GM21825 (cell line): ENCODE results near the gene MED14.
"Not testable (repeated sequence)": the region's sequence is repeated elsewhere in the genome, so short reads cannot be mapped to it uniquely, and the experiment has no call there.

Experiments used
- ATAC-seq: cut with Tn5 transposase; IDR thresholded peaks from one replicate; pipeline ENCODE4 v1.9.1; 2021; ENCODE audit warnings: mild to moderate bottlenecking, moderate library complexity; ENCODE audit not compliant: unreplicated experiment

The MED14 gene

DNA sequence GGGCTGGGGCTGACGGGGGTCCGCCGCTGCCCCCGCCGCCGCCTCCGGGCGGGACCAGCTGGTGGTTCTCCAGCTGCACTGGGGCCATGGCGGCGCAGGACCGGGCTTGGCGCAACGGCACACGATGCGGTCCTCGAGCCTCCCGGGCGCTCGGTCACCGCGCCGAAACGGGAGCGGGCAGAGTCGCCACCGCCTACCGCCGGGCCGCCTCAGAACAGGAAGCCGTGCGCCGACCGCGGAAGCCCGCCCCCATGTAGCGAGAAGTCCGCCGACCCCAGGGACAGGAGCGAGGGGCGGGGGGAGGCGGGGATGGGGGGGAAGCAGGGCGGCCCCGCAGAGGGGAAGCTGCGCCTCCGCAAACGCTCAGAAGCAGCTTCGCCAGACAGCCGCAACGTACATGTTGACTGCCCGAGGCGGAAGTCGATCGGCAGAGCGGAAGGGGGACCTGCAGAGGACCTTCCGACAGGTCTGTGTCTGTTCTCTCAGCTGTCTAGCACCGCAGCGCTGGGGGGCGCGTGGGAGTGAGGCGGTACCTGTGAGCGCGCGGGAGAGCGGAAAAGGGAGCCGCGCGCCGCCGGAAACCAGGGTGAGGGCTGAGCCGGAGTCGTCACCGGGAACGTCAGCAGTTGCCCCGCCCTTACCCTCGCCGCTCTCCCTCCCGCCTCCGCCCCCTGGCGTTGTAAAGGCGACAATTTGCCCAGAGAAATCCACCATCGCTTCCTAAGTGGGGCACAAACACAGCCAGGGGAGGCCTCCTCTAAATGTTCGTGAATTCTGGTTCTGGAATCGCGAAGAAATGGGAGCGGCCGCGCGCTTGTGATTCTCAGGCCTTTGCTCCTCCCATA, at the start of gene MED14:
Gene MED14, minus strand, starts transcription at position 218 of the 845 bp plus-strand sequence. Its CDS starts 130 bp downstream, at position 88.
- peak; percentile 88 for ATAC-seq

DNA sequence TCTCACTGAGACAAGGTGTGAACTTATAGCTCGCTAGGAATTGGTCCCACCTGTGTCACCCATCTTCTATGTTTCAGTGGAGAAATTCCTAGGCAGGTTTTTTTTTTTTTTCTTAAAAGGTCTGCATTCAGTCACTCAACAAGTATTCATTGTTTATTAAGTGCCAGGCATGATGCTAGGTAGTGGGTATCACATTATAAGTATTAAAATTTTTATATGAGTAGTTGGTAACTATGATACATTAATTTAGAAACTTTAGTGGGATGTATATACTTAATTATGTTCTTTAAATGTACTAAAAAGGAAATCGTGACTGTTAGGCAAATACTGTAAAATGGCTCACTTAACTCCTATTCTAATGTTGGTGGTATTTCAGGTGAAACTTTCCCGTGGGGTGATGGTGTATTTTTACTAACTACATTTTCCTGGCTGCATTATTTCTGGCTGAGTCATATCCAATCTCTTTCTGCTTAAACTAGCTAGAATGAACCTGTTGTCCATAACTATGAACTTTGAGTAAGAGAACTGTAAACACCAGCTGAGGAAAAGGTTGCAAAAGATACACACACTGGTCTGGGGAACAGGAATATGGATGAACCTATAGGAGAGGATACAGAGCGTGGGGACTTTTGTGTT, 49.3 kb upstream of the MED14 start:
- no peak for ATAC-seq

DNA sequence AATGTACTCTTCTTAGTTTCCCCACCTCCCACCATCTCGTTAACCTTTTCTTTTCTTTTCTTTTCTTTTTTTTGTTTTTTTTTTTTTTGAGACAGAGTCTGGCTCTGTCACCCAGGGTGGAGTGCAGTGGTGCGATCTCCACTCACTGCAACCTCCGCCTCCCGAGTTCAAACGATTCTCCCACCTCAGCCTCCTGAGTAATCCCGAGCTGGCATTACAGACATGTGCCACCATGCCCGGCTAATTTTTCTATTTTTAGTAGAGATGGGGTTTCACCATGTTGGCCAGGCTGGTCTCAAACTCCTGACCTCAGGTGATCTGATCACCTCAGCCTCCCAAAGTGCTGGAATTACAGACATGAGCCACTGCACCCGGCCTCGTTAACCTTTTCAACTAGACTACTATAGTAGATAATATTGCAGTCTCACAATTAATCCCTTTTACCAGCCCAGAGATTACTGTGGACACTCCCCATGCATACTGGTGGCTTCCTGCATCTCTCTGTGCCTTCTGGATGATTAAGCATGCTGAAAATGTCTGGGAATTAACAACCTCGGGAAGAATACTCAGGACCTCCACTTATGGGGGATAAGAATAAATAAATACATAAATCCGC, 47.4 kb upstream of the MED14 start:
- ATAC-seq = not testable (repeated sequence)

DNA sequence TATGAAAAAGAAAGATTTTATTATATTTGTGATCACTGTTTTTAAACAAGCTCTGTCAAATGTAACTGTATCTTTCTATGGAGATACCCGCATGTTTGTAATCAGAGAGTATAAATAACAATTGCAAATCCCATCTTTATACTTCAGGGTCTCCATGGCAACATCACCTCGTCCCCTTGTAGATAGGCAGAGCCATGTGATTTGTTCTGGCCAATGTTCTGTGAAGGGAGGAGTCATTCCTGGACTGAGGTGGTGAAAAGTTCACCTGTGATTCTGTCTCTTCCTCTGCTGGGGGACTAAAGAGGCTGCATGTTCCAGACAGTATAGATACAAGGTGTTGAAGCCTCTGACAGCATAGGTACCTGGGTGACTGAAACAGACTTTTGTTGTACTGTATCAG, 45.6 kb upstream of the MED14 start:
- no peak for ATAC-seq

DNA sequence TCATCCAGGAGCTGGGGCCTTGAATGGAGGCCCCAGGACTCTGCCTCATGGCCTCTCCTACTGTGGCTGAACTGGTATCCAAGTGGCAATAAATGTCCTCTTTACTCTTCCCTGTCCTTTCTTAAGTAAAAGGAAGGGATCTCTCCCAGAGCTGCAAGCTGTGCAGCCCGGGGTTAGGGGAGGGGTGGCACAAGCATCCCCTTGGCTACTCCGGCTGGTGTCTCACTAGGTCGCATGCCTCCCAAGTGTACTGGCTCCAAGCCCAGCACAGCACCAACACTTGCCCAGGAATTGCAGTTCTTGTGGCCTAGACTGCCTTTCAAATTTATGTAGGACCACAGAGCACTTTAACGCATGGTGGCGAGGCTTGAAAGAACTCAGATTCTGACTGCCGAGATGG, 44.7 kb upstream of the MED14 start:
- no peak for ATAC-seq

DNA sequence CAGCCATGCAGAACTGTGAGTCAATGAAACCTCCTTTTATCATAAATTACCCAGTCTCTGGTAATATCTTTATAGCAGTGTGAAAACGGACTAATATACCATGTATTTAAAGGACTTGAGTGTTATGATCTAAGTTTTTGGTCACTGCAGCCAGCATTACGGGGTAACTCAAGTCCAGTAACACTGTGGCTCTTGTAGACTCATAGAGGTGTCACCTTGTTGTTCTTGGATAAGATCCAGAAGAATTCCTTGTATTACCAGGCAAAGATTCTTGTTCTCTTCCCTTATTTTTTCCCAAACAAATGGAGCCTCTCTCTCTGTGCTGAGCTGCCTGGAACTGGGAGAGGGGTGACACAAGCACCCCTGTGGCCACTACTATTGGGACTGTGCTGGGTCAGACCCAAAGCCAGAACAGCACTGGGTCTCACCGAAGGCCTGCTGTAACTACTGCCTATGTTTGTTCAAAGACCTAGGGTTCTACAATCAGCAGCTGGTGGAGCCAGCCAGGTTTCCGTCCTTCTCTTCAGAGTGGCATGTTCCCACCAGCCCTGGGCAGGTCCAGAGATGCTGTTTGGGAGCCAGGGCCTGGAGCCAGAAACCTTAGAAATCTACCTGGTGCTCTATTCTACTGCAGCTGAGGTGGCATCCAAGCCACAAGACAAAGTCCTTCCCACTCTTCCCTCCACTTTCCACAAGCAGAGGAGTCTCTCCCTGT, 43.7 kb upstream of the MED14 start:
- ATAC-seq = no peak

DNA sequence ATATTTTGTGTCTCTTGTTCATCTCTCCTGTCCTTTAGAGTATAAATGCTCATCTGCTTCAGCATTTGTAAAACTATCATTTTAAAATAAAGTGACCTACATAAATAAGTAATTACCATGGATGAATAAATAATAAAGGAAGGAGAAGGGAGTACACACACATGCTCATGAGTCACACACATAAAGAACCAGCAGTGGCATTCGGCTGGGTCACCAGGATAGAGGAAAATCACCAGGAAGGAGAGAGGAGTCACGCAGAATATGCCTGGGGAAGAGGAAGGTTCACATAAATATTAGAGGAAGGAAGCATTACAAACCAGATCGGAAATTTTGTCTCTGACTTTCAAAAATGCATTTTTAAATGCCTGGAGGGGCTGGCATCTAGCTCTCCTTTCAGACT, 38.5 kb upstream of the MED14 start:
- ATAC-seq = no peak

DNA sequence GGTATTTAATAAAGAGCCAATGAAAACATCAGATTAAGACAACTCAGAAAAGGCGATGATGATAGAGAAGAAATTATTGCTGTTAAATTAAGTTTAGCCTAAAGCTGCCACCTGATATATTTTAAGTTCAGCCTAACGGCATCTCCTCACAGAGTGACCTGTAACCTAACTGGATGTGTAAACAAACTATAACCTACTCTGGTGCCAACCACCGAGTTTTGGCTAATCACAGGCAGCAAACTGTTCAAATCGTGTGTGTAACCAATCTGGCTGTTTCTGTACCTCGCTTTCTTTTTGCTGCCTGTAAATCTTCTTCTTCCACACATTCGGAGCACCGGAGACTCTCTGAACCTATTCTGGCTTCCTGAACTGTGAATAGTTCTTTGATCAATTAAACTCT, 37.8 kb upstream of the MED14 start:
- ATAC-seq = no peak

DNA sequence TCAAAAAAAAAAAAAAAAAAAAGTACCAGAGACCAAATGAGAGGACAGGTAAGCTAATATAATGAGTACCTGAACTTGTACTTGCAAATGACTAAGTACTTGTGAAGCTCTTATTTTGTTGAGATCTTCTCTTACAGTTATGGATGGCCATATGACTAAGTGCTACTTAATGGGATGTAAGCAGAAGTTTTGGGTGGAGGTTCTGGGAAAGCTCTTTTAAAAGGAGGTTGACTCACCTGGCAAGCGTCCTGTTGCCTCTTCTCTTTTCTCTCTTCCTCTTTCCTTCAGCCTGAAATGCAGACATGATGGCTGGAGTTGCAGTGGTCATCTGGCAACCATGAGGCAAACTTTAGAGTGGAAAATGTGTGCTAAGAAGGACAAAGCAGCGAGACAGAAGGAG, 36.9 kb upstream of the MED14 start:
- ATAC-seq = no peak

DNA sequence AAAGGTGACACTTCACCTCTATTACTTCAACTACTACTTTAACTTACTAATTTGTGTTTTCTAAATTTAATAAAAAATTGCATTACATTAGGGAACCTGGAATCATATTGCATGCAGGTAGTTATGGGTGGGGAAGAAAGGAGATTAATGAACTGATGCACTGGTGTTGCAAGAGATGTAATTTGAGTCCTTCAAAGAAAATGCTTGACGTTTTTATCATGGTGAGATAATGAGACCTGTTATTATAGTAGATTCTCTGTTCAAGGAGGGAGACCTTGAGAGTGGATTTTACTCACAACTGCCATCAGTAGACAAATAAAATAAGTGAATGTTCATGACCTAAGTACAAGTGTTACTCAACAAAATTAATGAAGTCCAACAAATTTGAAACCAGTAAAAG, 26.4 kb upstream of the MED14 start:
- no peak for ATAC-seq

DNA sequence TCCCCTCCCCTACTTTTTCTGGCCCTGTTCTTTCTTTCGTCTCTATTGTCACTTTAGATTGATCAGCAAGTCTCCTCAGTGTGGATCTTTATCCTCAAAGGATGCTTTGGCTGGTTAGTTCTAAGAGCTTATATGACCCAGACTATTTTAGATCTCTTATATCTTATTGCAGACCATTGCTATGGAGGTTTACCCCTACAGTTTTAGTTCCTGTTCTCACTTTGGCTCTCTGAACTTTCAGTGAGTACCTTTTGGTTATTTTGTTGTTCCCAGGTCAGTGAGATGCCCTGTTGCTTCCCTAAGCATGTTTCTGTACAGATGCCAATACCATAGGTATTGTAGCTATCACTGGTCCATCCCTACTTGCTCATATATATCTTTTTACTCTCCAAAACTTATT, 24.0 kb upstream of the MED14 start:
- no peak for ATAC-seq

DNA sequence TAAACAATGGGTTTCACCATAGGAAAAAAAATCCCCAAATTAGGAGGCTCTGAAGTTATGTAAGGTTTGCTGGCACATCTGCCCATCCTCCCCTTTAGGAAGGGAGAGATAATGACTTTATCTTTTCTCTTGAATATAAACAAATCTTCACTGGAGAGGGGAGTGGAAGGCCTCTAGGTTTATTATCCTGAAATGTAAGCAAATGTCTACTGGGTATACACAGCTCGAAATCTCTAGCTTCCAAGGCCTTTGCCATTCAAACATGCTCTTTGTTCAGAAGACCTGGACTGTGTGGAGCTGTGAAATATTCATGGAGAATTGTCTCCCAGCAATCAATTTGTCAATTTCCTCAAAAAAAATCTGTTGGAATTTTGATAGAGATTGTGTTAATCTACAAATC, 21.7 kb upstream of the MED14 start:
- no peak for ATAC-seq

DNA sequence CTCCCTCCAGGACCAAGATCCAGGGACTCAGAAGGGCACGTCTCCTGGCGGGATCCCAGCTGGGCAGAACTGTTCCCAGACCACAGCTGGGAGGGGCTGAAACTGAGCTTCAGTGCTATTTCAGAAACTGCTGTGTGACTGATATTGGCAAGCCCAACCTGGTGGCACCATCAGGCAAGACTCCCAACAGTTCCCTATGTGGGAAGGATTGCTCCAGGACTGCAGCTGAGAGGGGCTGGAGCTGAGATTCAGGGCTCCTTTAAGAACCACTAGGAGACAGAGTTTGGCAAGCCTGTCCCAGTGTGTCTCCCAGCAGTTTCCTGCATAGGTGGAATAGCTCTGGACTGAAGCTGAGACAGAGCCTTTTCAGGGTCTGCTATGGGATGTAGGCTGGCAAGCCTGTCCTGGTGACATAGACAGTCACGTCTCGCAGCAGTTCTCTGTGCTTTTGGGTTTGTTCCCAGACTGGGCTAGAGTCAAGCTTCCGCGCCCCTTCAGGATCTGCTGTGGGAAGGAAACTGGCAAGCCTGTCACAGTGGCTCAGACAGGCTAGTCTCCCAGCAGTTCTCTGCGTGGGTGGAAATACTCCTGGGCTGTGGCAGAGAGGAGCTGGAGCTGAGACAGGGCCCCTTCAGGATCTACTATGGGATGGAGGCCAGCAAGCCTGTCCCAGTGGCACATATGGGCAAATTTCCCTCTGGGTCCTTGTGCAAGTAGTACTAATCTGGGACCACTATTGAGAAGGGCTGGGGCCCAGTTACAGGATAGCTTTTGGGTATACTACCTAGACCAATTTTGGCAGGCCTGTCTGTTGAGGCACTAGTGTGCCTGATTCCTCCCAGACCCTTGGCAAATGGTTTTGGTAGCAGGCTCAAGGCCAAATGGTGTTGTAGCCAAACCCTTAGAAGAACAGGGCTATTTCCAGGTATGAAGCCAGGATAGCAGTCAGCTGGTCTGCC, 20.2 kb upstream of the MED14 start:
- no peak for ATAC-seq

DNA sequence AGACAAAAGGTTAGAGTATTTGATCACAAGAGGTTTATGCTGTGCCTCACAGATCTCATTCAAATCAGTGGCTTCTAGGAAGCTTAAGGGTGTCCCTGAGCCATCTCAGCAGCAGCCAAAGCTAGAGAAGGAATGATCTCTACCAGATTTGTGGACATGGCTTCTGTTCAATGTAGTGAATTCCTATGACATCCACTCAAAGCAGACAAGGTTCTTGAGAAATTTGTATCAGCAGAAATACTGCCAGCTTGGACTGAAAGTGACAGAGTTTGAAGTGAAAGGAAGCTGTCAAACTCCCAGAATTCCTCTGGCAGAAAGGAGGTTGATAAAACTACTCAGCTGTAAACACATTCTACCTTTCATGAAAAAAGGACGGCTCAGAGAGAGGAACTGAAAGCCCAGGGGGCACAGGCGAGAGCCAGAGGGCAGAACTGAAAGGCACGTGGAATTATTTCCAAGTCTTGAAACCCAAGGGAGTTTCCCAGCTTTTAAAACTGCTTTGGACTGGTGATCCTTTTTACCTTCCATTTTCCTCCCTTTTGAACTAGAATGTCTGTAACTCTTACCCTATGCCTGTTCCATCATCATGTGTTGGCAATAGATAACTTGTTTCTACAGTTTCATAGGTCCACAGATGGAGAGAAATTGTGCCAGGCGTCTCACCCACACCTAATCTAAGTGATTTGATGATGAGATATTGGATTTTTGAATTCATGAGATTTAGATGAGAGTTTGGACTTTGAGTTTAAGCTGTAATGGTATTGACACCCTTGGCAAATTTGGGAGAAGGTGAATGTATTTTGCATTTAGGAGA, 14.5 kb upstream of the MED14 start:
- peak; percentile 84 for ATAC-seq

DNA sequence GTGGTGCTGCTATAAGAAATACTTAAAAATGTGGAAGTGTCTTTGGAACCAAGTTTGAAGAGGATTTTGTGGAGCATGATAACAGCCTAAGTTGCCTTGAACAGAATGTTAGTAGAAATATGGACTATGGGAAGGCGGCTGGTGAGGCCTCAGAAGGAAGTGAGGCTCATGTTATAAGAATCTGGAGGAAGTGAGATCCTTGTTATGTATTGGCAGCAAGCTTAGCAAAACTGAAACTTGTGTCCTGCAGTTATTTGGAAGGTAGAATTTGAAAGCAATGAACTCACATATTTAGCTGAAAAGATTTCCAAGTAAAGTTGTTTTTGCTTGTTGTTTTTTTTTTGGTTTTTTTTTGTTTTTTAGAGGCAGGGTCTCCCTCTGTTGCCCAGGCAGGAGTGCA, 13.6 kb upstream of the MED14 start:
- ATAC-seq = no peak

DNA sequence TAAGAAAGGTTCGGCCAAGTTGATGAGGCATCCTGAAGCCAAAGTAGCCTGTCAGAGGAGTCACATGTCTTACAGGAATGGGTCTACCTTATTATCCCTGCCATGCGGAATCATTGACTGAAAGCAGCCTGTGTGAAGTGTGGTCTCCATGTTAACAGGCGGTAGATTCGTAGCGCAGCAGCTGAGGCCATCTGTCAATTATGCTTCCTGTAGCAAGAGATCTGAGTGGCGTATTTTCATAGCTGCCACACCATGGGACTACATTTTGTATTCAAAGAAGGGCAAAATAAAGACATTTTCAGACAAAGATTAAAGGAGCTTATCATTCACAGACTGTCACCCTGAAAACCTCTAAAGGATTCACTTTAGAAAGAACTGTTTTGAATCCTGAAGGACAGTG, 11.2 kb upstream of the MED14 start:
- no peak for ATAC-seq

DNA sequence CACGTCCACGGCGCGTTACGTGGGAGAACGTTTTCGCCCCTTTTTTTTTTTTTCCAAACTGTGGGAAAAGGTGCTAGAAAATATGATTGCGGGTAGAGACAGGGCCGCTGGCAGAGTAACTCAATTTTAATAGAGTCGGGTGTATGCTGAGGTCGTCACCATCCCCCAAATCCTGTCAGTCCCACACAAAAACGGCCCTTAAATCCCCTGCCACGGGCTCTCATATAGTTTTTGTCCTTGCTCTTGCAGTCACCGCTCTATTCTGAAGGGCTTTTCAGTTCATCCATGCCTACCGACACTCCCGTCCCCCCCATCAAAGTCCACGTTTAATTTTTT, 796 bp upstream of the MED14 start:
- no peak for ATAC-seq

DNA sequence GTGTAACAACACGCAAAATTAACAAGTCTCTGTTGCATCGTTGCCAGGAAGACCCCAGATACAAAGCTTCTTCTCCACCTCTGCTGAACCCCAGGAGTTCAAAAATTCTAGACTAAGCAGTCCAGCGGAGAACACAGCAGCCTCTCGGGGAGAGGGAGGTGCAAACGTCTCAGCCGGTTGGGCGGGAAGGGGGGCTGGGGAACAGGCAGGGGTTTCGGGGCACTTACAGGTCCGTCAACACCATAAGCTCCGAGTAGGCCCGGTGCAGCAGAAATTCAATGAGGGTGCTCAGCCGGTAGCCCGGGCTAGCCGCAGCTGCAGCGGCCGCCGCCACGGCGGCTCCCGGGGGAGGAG, 394 bp downstream of the MED14 start:
- ATAC-seq = no peak

DNA sequence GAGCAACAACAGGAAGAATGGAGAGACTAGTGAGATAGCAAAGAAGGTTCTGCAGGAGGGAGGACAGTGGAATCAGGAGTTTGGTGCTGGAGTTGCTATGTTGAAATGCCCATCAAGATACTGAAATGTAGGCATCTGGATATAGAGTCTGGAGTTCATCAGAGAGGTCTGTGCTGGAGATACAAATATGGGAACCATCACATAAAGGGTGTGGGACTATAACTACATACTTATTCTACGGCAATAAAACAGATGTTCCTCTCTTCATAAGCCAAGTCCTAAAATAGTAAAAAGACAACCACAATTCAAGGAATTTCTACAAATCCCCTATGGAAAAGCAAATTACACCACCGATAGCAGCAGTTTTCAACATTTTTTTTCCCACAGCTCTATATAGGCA, 1.6 kb downstream of the MED14 start:
- no peak for ATAC-seq

DNA sequence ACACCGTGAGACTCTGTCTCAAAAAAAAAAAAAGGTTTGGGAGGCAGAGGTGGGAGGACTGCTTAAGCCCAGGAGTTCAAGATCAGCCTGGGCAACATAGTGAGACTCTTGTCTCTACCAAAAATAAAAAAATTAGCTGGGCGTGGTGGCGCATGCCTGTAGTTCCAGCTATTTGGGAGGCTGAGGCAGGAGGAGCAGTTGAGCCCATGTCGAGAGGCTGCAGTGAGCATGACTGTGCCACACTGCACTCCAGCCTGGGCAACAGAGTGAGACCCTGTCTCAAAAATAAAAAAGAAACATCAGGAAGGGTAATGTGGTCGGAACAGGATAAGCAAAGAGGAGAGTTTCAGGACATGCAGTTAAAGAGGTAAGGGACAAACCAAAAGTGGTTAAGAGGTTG, 2.8 kb downstream of the MED14 start:
- not testable (repeated sequence) for ATAC-seq
